Hepatocyte (in vitro differentiated cells): ENCODE results near the gene GNPAT.

Experiments used
- CTCF ChIP-seq: fragments of 200-600 bp; sonication (generic); IDR thresholded peaks from 2 replicates; pipeline ENCODE4 v1.5.1; 2016; ENCODE audit warnings: antibody characterized with exemption, mild to moderate bottlenecking; ENCODE audit not compliant: poor library complexity
- EZH2 ChIP-seq: fragments of 200-600 bp; sonication (generic); IDR thresholded peaks from 2 replicates; pipeline ENCODE4 v1.6.1; 2016; ENCODE audit warnings: antibody characterized with exemption, mild to moderate bottlenecking, borderline replicate concordance
- EZH2phosphoT487 ChIP-seq: fragments of 200-600 bp; sonication (generic); IDR thresholded peaks from one replicate; pipeline ENCODE4 v1.6.1; 2018; ENCODE audit warnings: antibody characterized with exemption, mild to moderate bottlenecking, low read depth, moderate library complexity; ENCODE audit not compliant: unreplicated experiment, severe bottlenecking

GRCh38 chr1:231322880-231323530, 82.0 kb downstream of the GNPAT start:
- no peak for TF ChIP-seq CTCF
- no peak for TF ChIP-seq EZH2phosphoT487
- TF ChIP-seq EZH2 = no peak
